Measurements from ENCODE around the gene MRPS23. TPM values are rescaled to one million over a fixed set of nuclear protein-coding genes. Genes with fewer than 3 reads are reported as not detected.

The MRPS23 gene
- total RNA-seq (100 to 1,000 TPM in 2 of 10 donors, 10 to 100 TPM in 8; 61.2 to 103 (median 75.5) TPM), polyA plus RNA-seq (100 to 1,000 TPM in 1 of 2 donors, 1 to 10 TPM in 1; 9.9 to 132 TPM)
- long read RNA-seq, donor 1, full-length matches to known transcripts: 46 of 59 reads
- long read RNA-seq, donor 1, partial matches to known transcripts: 4 of 59 reads
- long read RNA-seq, donor 1, other reads (novel, unspliced or antisense): 9 of 59 reads
- long read RNA-seq, donor 2, full-length matches to known transcripts: 54 of 65 reads
- long read RNA-seq, donor 2, partial matches to known transcripts: 1 of 65 reads
- long read RNA-seq, donor 2, other reads (novel, unspliced or antisense): 10 of 65 reads
- long read RNA-seq, donor 3, full-length matches to known transcripts: 36 of 50 reads
- long read RNA-seq, donor 3, partial matches to known transcripts: 3 of 50 reads
- long read RNA-seq, donor 3, other reads (novel, unspliced or antisense): 11 of 50 reads

DNA sequence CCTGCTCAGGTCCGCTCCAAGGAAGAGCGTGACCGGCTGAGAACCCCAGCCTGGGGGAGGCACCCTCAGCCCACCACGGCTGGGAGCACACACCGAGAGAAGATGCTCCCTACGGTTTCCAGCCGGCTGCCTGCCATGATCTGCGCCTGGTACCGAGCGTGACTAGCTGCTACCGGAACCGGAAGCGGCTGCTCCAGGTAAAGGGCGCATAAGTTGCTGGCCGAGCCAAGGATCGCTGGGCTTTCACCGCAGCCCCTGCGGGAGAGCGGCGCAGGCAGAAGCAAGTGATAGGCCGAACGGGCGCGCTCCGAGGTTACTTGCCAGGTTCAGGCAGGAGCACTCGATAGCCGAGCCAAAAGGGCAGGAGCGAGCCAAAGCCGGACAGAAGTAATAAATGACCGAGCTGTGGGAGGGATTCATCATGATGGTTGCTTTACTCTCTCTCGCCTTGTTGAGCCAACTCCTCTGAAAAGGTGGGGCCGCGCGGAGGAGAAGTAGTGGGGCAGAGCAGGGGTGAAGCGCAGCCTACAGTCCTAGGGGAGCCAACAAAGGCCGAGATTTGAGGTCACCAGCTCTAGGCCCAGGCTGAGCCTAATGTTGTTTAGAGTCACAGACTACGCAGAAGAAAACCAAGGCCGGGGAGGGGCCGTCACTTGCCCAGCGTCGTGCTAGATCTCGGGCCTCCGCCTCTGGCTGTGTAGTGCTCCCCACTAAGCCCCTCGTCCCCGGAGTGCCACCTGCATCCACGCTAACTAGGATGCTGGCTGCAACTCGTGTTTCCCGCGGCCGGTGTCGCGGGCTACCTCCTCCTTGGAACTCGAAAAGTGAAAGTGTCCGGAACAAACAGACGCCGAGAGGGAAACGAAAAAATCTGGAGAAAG is at the start of gene MRPS23:
MRPS23 (minus strand) TSS at position 171 of the 881 bp plus-strand sequence; CDS start at position 137, 34 bp downstream.
- H3K27ac ChIP-seq: peak within 1 kb of the TSS; percentile 86 to 98 (median 90)
- intact Hi-C loops (cut with DNase I): loop anchor here in 6 of 10 donors (2.0 to 10.0 kb wide), 6 partner anchors 15 to 265 kb away; partner anchors contain the start of gene DYNLL2 (in 4 of the 6)
- WGBS, 2 donors: 1% methylated on average over 57 of the region's 57 CpGs
- ATAC-seq (peak; percentile 85 to 94 (median 90)), DNase-seq (peak; percentile 97 to 98)
- H3K36me3 ChIP-seq: peaks cover 0 to 32% (median 0%) of the 10 kb centered on the region in 9 donors
- peaks cover 13 to 66% (median 47%) of the 10 kb centered on the region in 9 donors for H3K4me1 ChIP-seq
- no peaks in the 10 kb centered on the region for H3K9me3 ChIP-seq
- TF ChIP-seq, protein P1, sequence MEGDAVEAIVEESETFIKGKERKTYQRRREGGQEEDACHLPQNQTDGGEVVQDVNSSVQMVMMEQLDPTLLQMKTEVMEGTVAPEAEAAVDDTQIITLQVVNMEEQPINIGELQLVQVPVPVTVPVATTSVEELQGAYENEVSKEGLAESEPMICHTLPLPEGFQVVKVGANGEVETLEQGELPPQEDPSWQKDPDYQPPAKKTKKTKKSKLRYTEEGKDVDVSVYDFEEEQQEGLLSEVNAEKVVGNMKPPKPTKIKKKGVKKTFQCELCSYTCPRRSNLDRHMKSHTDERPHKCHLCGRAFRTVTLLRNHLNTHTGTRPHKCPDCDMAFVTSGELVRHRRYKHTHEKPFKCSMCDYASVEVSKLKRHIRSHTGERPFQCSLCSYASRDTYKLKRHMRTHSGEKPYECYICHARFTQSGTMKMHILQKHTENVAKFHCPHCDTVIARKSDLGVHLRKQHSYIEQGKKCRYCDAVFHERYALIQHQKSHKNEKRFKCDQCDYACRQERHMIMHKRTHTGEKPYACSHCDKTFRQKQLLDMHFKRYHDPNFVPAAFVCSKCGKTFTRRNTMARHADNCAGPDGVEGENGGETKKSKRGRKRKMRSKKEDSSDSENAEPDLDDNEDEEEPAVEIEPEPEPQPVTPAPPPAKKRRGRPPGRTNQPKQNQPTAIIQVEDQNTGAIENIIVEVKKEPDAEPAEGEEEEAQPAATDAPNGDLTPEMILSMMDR (IDR thresholded peaks at IDR 0.05): peak in 1 of 9 donors; percentile 6
- no peaks in the 10 kb centered on the region for H3K27me3 ChIP-seq
- H3K4me3 ChIP-seq: peak within 1 kb of the TSS; percentile 53 to 94 (median 87)

DNA sequence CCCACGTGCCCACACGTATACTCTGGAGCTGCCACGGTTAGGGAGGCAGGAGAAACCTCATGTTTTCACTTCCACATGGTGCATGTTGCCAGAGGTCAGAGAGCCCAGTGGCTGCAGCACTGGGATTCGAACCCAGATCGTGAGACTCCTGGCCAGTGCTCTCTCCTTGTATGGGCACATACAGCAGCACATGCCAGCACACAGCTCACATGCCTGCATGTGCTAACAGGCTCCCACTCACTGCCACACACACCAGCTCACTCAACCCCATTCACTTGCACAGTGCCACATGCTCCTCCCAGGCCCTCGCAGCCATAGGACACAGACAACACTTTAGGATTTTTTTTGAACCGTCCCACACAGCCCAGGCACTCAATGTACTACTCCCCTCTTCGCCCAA is 49.5 kb upstream of the MRPS23 start:
- WGBS, 2 donors: 37 to 45% methylated on average over 8 of the region's 8 CpGs
- Histone ChIP-seq H3K4me3 (no peak overlapping the region), H3K27ac (peak overlapping the region; percentile 77 to 97 (median 90)), H3K27me3 (no peaks in the 10 kb centered on the region), H3K4me1 (peaks cover 42 to 99% (median 83%) of the 10 kb centered on the region in 9 donors), H3K36me3 (peaks cover 0 to 5% (median 0%) of the 10 kb centered on the region in 9 donors), H3K9me3 (no peaks in the 10 kb centered on the region)
- intact Hi-C loops (cut with DNase I): loop anchor here in 2 of 10 donors (5.0 to 10.0 kb wide), 2 partner anchors 38 to 55 kb away; partner anchors contain the start of gene CUEDC1 (in 1 of the 2)
- TF ChIP-seq, protein P1 (IDR thresholded peaks at IDR 0.05): no peak
- ATAC-seq: peak in 7 of 8 donors; percentile 4 to 28 (median 22)
- no peak for DNase-seq

DNA sequence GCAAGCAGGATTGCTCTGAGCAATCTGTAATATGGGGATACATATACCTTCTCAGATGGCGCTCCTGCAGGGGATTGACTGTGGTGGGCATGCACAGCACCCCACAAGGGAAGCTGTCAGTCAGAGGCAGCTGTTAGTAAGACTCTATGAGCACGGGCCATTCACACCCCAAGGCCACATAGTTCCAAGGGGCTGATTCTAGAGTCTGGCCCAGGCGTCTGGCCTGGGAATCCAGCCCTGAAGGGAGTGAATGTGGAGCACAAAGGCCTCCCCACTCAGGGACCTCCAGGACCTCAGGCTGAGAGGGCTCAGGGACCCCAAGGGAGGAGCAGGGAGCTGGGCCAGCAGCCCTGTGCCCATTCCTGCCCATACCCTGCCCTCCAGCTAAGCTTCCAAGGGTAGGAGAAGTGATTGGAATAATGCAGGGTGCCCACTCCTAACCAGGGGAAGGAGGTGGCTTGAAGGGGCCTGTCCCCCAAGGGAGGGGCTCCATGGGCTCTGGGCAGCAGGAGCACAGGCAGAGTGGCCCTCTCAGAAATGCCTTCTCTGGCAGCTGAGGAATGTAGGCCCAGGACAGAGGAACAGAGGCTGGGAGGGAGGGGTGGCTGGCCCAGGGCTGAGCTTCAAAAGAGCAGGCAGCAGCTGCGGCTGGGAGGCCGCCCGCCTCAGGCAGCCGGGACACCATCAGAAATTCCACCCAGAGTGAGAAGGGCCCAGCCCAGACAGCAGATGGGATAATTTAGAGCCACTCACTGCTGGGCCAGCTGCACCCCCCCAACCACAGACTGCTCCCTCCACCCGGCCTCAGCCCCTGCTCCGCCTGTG is 48.9 kb upstream of the MRPS23 start:
- peak; percentile 73 to 83 (median 80) for ATAC-seq
- peaks cover 44 to 99% (median 83%) of the 10 kb centered on the region in 9 donors for H3K4me1 ChIP-seq
- H3K9me3 ChIP-seq: no peaks in the 10 kb centered on the region
- H3K4me3 ChIP-seq: no peak overlapping the region
- no peaks in the 10 kb centered on the region for H3K27me3 ChIP-seq
- DNase-seq: peak; percentile 78
- H3K27ac ChIP-seq: peak overlapping the region; percentile 77 to 97 (median 90)
- H3K36me3 ChIP-seq: peaks cover 0 to 5% (median 0%) of the 10 kb centered on the region in 9 donors
- TF ChIP-seq, protein P1 (IDR thresholded peaks at IDR 0.05): no peak
- WGBS, 2 donors: 29 to 53% methylated on average over 9 of the region's 9 CpGs
- intact Hi-C loops (cut with DNase I): loop anchor here in 2 of 10 donors (5.0 to 10.0 kb wide), 2 partner anchors 39 to 56 kb away; partner anchors contain the start of gene CUEDC1 (in 1 of the 2)

Data from heart right ventricle (tissue), 16 donors.